GM23338 (cell line): ENCODE measurements around the gene RHOBTB3. TPM values are rescaled to one million over a fixed set of nuclear protein-coding genes. Genes with fewer than 3 reads are reported as not detected.

Experiments used
- ATAC-seq: fragments of 200-7000 bp; cut with Tn5 transposase; 3 replicates; pipeline ENCODE4 v1.9.1; 2020
- DNase-seq: peaks from one replicate; pipeline ENCODE4 v3.0.0-alpha.2; 2015; ENCODE audit warnings: low spot score
- H2AFZ ChIP-seq: fragments of 200-600 bp; sonication (generic); 2 replicates; pipeline ENCODE4 v1.8.0; 2016; ENCODE audit warnings: antibody characterized with exemption, mild to moderate bottlenecking, moderate library complexity
- H3F3A ChIP-seq: fragments of 200-600 bp; sonication (generic); replicated peaks from 2 replicates; pipeline ENCODE4 v1.8.0; 2017; ENCODE audit warnings: antibody characterized with exemption, mixed run types, low read depth
- H3K27ac ChIP-seq: fragments of 200-600 bp; sonication (generic); 2 replicates; pipeline ENCODE4 v1.6.1; 2016; ENCODE audit warnings: low read depth
- H3K27me3 ChIP-seq: fragments of 200-600 bp; sonication (generic); 2 replicates; pipeline ENCODE4 v1.8.0; 2016; ENCODE audit warnings: mild to moderate bottlenecking, mixed run types, moderate library complexity; ENCODE audit not compliant: insufficient read depth
- H3K36me3 ChIP-seq: fragments of 200-600 bp; sonication (generic); 2 replicates; pipeline ENCODE4 v1.8.0; 2016; ENCODE audit warnings: mild to moderate bottlenecking; ENCODE audit not compliant: insufficient read depth
- H3K4me1 ChIP-seq: fragments of 200-600 bp; sonication (generic); 2 replicates; pipeline ENCODE4 v1.8.0; 2016; ENCODE audit warnings: mild to moderate bottlenecking, moderate library complexity; ENCODE audit not compliant: insufficient read depth
- H3K4me2 ChIP-seq: fragments of 200-600 bp; sonication (generic); 2 replicates; pipeline ENCODE4 v1.7.1; 2017; ENCODE audit warnings: mixed run types
- H3K4me3 ChIP-seq: fragments of 200-600 bp; sonication (generic); 2 replicates; pipeline ENCODE4 v1.6.1; 2016; ENCODE audit warnings: mixed run types
- H3K79me2 ChIP-seq: fragments of 200-600 bp; sonication (generic); replicated peaks from 2 replicates; pipeline ENCODE4 v1.8.0; 2017; ENCODE audit warnings: mild to moderate bottlenecking; ENCODE audit not compliant: insufficient read depth
- H3K9me2 ChIP-seq: fragments of 200-600 bp; sonication (generic); 2 replicates; pipeline ENCODE4 v1.8.0; 2017; ENCODE audit not compliant: insufficient read depth
- H4K20me1 ChIP-seq: fragments of 200-600 bp; sonication (generic); replicated peaks from 2 replicates; pipeline ENCODE4 v1.8.0; 2017; ENCODE audit warnings: mild to moderate bottlenecking; ENCODE audit not compliant: insufficient read depth
- H3K27ac Mint-ChIP-seq: 2 replicates; pipeline ENCODE4 v1.8.0; 2020; ENCODE audit warnings: inconsistent platforms, mild to moderate bottlenecking, moderate library complexity, mixed read lengths
- H3K27me3 Mint-ChIP-seq: 3 replicates; pipeline ENCODE4 v1.8.0; 2022; ENCODE audit warnings: low read depth, mild to moderate bottlenecking, moderate library complexity, mixed read lengths, inconsistent platforms; ENCODE audit not compliant: insufficient read depth, poor library complexity
- H3K36me3 Mint-ChIP-seq: 3 replicates; pipeline ENCODE4 v1.8.0; 2021; ENCODE audit warnings: low read depth, mild to moderate bottlenecking, inconsistent platforms, moderate library complexity, mixed read lengths
- H3K4me1 Mint-ChIP-seq: 3 replicates; pipeline ENCODE4 v1.8.0; 2020; ENCODE audit warnings: mild to moderate bottlenecking, inconsistent platforms, mixed read lengths
- H3K4me3 Mint-ChIP-seq: 3 replicates; pipeline ENCODE4 v1.8.0; 2021; ENCODE audit warnings: moderate library complexity, mild to moderate bottlenecking, inconsistent platforms, mixed read lengths
- H3K9me3 Mint-ChIP-seq: 3 replicates; pipeline ENCODE4 v1.8.0; 2020; ENCODE audit warnings: moderate library complexity, mild to moderate bottlenecking, inconsistent platforms, mixed read lengths
- CREB1 ChIP-seq: fragments of 250-450 bp; sonication (Bioruptor Pico); IDR thresholded peaks from 2 replicates; pipeline ENCODE4 v1.5.0; 2020; ENCODE audit warnings: low read depth, mild to moderate bottlenecking, moderate library complexity
- EZH2 ChIP-seq: fragments of 200-600 bp; sonication (generic); IDR thresholded peaks from one replicate; pipeline ENCODE4 v1.8.0; 2017; ENCODE audit warnings: antibody characterized with exemption, mild to moderate bottlenecking, low read depth; ENCODE audit not compliant: unreplicated experiment
- EZH2phosphoT487 ChIP-seq: fragments of 200-600 bp; sonication (generic); IDR thresholded peaks from one replicate; pipeline ENCODE4 v1.8.1; 2018; ENCODE audit warnings: antibody characterized with exemption; ENCODE audit not compliant: unreplicated experiment
- JUNB ChIP-seq: IDR thresholded peaks from one replicate; pipeline ENCODE4 v1.6.1; 2016; ENCODE audit warnings: antibody characterized with exemption; ENCODE audit not compliant: unreplicated experiment
- NANOG ChIP-seq: IDR thresholded peaks from 2 replicates; pipeline ENCODE4 v1.6.1; 2016; ENCODE audit warnings: antibody characterized with exemption, borderline replicate concordance
- POLR2AphosphoS5 ChIP-seq: IDR thresholded peaks from 2 replicates; pipeline ENCODE4 v1.6.1; 2016; ENCODE audit warnings: antibody characterized with exemption, low read depth
- STAT1 ChIP-seq: IDR thresholded peaks from one replicate; pipeline ENCODE4 v1.6.1; 2016; ENCODE audit warnings: antibody characterized with exemption; ENCODE audit not compliant: unreplicated experiment
- ZNF114 ChIP-seq: fragments of 250-450 bp; sonication (Bioruptor Pico); IDR thresholded peaks from 2 replicates; pipeline ENCODE4 v1.5.0; 2020; ENCODE audit warnings: mild to moderate bottlenecking, moderate library complexity
- ZNF331 ChIP-seq: fragments of 250-450 bp; sonication (Bioruptor Pico); IDR thresholded peaks from 2 replicates; pipeline ENCODE4 v1.5.0; 2020; ENCODE audit warnings: low read depth, mild to moderate bottlenecking, moderate library complexity
- polyA plus RNA-seq: library from polyadenylated mRNA; unstranded; fragments of >200 nt; fragmentation: Nextera tagmentation; extraction: Ambion mirVana; gene quantifications from 2 replicates; pipeline ENCODE4 v1.2.1, GENCODE V29; 2016
- total RNA-seq: library from RNA; depleted of rRNA; stranded (reverse); fragments of >200 nt; shearing (Covaris generic); gene quantifications from 2 replicates; pipeline ENCODE4 v1.2.3, GENCODE V29; 2014
- TF ChIP-seq, protein P1 (sequence below): IDR thresholded peaks from one replicate; pipeline ENCODE4 v1.6.1; 2018; ENCODE audit warnings: antibody characterized with exemption; ENCODE audit not compliant: unreplicated experiment
- TF ChIP-seq, protein P2 (sequence below): IDR thresholded peaks from 2 replicates; pipeline ENCODE4 v1.6.1; 2016; ENCODE audit warnings: antibody characterized with exemption
- TF ChIP-seq, protein P3 (sequence below), 2 experiments: fragments of 200-600 bp in 1 of 2; sonication (generic) in 1 of 2; conservative IDR thresholded peaks; 2 replicates each; pipeline versions ENCODE4 v1.5.1 to v1.6.1; 2016 to 2017; ENCODE audit warnings: antibody characterized with exemption in 2 of 2, low read depth in 2 of 2, mild to moderate bottlenecking in 2 of 2, moderate library complexity in 1 of 2
- TF ChIP-seq, protein P4 (sequence below): fragments of 250-450 bp; sonication (Bioruptor Pico); IDR thresholded peaks from 2 replicates; pipeline ENCODE4 v1.5.0; 2020; ENCODE audit warnings: mild to moderate bottlenecking, moderate library complexity

RHOBTB3 gene
- total and polyA plus RNA-seq, 2 experiments from 2014 or later = 10.0 to 13.4 TPM

DNA sequence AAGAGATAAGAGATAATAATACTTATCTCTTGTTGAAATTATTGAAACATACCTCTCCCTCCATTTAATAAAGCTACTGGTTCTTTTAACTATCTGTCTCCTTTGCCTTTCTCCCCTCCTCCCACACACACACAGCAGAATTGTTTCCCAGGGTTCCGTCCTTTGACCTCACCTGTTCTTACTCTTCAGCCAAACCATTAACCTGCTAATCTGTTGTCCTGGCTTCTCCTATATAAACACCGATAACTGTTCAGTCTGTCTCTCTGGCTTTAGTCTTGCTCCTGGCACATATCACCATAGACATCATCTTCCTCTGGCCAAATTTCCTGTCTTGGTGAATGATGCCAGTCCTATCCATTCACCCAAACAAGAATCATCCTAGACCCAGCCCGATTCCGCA lies 7.7 kb downstream of the RHOBTB3 start:
- Histone ChIP-seq H3K4me1 (no peaks in the 10 kb centered on the region), H3K9me2 (no peaks in the 10 kb centered on the region), H2AFZ (no peak overlapping the region), H4K20me1 (no peaks in the 10 kb centered on the region), H3K36me3 (no peaks in the 10 kb centered on the region), H3K4me2 (no peak overlapping the region), H3F3A (no peaks in the 10 kb centered on the region), H3K27me3 (peaks cover 18% of the 10 kb centered on the region), H3K4me3 (no peak overlapping the region), H3K27ac (no peak overlapping the region), H3K79me2 (no peaks in the 10 kb centered on the region)
- no peak for DNase-seq
- ATAC-seq = no peak
- no peaks in the 10 kb centered on the region; the same call in 1 of the 3 replicates for H3K36me3 Mint-ChIP-seq
- no peaks in the 10 kb centered on the region for H3K27me3 Mint-ChIP-seq
- H3K27ac Mint-ChIP-seq = no peak overlapping the region
- no peak overlapping the region for H3K4me3 Mint-ChIP-seq
- no peaks in the 10 kb centered on the region for H3K4me1 Mint-ChIP-seq
- TF ChIP-seq, protein P1, sequence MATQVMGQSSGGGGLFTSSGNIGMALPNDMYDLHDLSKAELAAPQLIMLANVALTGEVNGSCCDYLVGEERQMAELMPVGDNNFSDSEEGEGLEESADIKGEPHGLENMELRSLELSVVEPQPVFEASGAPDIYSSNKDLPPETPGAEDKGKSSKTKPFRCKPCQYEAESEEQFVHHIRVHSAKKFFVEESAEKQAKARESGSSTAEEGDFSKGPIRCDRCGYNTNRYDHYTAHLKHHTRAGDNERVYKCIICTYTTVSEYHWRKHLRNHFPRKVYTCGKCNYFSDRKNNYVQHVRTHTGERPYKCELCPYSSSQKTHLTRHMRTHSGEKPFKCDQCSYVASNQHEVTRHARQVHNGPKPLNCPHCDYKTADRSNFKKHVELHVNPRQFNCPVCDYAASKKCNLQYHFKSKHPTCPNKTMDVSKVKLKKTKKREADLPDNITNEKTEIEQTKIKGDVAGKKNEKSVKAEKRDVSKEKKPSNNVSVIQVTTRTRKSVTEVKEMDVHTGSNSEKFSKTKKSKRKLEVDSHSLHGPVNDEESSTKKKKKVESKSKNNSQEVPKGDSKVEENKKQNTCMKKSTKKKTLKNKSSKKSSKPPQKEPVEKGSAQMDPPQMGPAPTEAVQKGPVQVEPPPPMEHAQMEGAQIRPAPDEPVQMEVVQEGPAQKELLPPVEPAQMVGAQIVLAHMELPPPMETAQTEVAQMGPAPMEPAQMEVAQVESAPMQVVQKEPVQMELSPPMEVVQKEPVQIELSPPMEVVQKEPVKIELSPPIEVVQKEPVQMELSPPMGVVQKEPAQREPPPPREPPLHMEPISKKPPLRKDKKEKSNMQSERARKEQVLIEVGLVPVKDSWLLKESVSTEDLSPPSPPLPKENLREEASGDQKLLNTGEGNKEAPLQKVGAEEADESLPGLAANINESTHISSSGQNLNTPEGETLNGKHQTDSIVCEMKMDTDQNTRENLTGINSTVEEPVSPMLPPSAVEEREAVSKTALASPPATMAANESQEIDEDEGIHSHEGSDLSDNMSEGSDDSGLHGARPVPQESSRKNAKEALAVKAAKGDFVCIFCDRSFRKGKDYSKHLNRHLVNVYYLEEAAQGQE = no peak
- TF ChIP-seq JUNB (no peak), EZH2phosphoT487 (no peak), ZNF331 (CRISPR knock-in tag) (no peak), NANOG (no peak), CREB1 (no peak), STAT1 (no peak), EZH2 (no peak), ZNF114 (CRISPR knock-in tag) (no peak), POLR2AphosphoS5 (no peak)
- TF ChIP-seq, protein P2, sequence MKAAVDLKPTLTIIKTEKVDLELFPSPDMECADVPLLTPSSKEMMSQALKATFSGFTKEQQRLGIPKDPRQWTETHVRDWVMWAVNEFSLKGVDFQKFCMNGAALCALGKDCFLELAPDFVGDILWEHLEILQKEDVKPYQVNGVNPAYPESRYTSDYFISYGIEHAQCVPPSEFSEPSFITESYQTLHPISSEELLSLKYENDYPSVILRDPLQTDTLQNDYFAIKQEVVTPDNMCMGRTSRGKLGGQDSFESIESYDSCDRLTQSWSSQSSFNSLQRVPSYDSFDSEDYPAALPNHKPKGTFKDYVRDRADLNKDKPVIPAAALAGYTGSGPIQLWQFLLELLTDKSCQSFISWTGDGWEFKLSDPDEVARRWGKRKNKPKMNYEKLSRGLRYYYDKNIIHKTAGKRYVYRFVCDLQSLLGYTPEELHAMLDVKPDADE = no peak
- TF ChIP-seq, protein P3, sequence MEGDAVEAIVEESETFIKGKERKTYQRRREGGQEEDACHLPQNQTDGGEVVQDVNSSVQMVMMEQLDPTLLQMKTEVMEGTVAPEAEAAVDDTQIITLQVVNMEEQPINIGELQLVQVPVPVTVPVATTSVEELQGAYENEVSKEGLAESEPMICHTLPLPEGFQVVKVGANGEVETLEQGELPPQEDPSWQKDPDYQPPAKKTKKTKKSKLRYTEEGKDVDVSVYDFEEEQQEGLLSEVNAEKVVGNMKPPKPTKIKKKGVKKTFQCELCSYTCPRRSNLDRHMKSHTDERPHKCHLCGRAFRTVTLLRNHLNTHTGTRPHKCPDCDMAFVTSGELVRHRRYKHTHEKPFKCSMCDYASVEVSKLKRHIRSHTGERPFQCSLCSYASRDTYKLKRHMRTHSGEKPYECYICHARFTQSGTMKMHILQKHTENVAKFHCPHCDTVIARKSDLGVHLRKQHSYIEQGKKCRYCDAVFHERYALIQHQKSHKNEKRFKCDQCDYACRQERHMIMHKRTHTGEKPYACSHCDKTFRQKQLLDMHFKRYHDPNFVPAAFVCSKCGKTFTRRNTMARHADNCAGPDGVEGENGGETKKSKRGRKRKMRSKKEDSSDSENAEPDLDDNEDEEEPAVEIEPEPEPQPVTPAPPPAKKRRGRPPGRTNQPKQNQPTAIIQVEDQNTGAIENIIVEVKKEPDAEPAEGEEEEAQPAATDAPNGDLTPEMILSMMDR (conservative IDR thresholded peaks at IDR 0.05; ENCODE audit: low read depth in 2 of 2) = no peak
- TF ChIP-seq, protein P4, sequence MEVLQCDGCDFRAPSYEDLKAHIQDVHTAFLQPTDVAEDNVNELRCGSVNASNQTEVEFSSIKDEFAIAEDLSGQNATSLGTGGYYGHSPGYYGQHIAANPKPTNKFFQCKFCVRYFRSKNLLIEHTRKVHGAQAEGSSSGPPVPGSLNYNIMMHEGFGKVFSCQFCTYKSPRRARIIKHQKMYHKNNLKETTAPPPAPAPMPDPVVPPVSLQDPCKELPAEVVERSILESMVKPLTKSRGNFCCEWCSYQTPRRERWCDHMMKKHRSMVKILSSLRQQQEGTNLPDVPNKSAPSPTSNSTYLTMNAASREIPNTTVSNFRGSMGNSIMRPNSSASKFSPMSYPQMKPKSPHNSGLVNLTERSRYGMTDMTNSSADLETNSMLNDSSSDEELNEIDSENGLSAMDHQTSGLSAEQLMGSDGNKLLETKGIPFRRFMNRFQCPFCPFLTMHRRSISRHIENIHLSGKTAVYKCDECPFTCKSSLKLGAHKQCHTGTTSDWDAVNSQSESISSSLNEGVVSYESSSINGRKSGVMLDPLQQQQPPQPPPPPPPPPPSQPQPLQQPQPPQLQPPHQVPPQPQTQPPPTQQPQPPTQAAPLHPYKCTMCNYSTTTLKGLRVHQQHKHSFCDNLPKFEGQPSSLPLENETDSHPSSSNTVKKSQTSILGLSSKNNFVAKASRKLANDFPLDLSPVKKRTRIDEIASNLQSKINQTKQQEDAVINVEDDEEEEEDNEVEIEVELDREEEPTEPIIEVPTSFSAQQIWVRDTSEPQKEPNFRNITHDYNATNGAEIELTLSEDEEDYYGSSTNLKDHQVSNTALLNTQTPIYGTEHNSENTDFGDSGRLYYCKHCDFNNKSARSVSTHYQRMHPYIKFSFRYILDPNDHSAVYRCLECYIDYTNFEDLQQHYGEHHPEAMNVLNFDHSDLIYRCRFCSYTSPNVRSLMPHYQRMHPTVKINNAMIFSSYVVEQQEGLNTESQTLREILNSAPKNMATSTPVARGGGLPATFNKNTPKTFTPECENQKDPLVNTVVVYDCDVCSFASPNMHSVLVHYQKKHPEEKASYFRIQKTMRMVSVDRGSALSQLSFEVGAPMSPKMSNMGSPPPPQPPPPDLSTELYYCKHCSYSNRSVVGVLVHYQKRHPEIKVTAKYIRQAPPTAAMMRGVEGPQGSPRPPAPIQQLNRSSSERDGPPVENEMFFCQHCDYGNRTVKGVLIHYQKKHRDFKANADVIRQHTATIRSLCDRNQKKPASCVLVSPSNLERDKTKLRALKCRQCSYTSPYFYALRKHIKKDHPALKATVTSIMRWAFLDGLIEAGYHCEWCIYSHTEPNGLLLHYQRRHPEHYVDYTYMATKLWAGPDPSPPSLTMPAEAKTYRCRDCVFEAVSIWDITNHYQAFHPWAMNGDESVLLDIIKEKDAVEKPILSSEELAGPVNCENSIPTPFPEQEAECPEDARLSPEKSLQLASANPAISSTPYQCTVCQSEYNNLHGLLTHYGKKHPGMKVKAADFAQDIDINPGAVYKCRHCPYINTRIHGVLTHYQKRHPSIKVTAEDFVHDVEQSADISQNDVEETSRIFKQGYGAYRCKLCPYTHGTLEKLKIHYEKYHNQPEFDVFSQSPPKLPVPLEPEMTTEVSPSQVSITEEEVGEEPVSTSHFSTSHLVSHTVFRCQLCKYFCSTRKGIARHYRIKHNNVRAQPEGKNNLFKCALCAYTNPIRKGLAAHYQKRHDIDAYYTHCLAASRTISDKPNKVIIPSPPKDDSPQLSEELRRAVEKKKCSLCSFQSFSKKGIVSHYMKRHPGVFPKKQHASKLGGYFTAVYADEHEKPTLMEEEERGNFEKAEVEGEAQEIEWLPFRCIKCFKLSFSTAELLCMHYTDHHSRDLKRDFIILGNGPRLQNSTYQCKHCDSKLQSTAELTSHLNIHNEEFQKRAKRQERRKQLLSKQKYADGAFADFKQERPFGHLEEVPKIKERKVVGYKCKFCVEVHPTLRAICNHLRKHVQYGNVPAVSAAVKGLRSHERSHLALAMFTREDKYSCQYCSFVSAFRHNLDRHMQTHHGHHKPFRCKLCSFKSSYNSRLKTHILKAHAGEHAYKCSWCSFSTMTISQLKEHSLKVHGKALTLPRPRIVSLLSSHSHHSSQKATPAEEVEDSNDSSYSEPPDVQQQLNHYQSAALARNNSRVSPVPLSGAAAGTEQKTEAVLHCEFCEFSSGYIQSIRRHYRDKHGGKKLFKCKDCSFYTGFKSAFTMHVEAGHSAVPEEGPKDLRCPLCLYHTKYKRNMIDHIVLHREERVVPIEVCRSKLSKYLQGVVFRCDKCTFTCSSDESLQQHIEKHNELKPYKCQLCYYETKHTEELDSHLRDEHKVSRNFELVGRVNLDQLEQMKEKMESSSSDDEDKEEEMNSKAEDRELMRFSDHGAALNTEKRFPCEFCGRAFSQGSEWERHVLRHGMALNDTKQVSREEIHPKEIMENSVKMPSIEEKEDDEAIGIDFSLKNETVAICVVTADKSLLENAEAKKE (CRISPR knock-in tag) = no peak
- no peaks in the 10 kb centered on the region for H3K9me3 Mint-ChIP-seq
